ENCODE measurements around the gene ZNF850. TPM values are rescaled to one million over a fixed set of nuclear protein-coding genes. Genes with fewer than 3 reads are reported as not detected.

Gene ZNF850
- 1.6 TPM in 2 replicates for polyA plus RNA-seq (2012; rRNA removed)
- 1.5 and 1.7 TPM in 2 replicates for polyA plus RNA-seq (2012; cell fraction: cytosol; rRNA removed)
- polyA plus RNA-seq (2012; cell fraction: nucleus; rRNA removed): 1.2 and 2.2 TPM in 2 replicates

DNA sequence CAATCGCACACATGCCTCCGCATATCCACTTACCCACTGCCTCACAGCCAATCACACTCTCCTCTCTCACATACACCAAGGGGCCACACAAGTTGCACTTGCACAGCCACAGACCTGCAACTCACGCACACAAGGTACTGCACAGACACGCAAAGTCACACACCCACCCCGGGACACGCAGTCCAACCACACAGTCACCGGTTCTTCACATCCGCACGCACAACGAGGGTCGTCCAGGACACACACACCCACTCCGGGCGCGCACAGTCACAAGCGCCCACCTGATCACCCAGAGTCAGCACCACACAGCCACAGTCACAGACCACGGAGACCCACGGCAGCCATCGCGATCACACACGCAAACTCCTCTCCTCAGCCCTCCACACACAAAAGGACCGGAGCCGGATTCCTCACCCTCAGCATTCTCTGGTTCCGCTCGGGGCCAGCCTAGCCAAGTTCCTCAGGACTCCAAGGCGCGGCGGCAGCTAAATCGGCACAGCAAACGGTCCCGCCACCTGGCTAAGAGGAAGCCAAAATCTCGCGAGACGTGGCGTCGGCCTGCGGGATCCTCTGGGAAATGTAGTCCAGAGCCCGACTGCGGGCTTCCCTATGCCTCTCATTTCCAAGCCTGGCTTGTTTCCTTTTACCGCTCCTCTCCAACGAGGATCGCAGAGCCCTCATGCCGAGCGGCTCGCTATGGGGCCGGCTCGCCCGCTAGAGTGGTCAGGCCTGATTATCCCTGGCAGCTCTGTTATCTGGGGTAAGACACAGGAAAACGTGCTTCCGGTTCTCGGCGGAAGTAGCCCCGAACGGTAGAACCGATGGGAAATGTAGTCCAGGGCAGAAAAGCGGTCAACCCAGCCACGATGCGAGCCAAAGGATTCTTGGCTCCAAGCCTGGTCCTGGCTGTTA is at the start of gene ZNF850:
TSS of gene ZNF850 (minus strand) at position 497 of the 912 bp plus-strand sequence. CDS start 10,201 bp downstream, outside the sequence.
- H3K4me3 ChIP-seq (ENCODE audit: low read depth in 2 of 2, low read length in 1 of 2): peak within 1 kb of the TSS; percentile 55 to 99
- peak within 1 kb of the TSS; percentile 94 for H3K4me2 ChIP-seq
- no peaks in the 10 kb centered on the region for H3K9me2 ChIP-seq
- H3K9me3 ChIP-seq: no peaks in the 10 kb centered on the region
- peak within 1 kb of the TSS; percentile 84 for H3K9ac ChIP-seq
- peaks cover 17% of the 10 kb centered on the region for H3F3A ChIP-seq (replicated peaks; ENCODE audit: insufficient read depth)
- ChIA-PET CTCF (no interaction called here), POLR2A (interaction anchor here (0.7 to 1.3 kb wide), 4 partner anchors 25 to 199 kb away, joined by 3 to 4 read pairs (median 3); partner anchors contain the start of genes ZNF461 and ZNF529)
- H3K36me3 ChIP-seq (replicated peaks in 1 of 2; ENCODE audit: control insufficient read depth in 1 of 2, insufficient read depth in 2 of 2, low read length in 1 of 2): peaks cover 0 to 6% of the 10 kb centered on the region in 2 experiments
- H3K4me1 ChIP-seq (ENCODE audit: control insufficient read depth in 1 of 2, insufficient read depth in 2 of 2, low read depth in 1 of 2, low read length in 1 of 2): peaks cover 0 to 3% of the 10 kb centered on the region in 2 experiments; a peak in 1 of 4 replicates
- H3K27ac ChIP-seq (ENCODE audit: low read depth in 2 of 2, low read length in 1 of 2): peak within 1 kb of the TSS; percentile 79 to 96
- H3K79me2 ChIP-seq (ENCODE audit: insufficient read depth): peaks cover 44% of the 10 kb centered on the region
- H2AFZ ChIP-seq (ENCODE audit: low read depth): peak within 1 kb of the TSS; percentile 97
- no peaks in the 10 kb centered on the region for H4K20me1 ChIP-seq (ENCODE audit: insufficient read depth)
- DNase-seq: peak; percentile 91
- under 1% methylated on average over 39 of the region's 57 CpGs for WGBS (ENCODE audit: low lambda C conversion rate)
- H3K27me3 ChIP-seq (ENCODE audit: insufficient read depth): no peaks in the 10 kb centered on the region
- TF ChIP-seq SIN3A (IDR thresholded peaks at IDR 0.05; ENCODE audit: borderline replicate concordance, low read depth, low read length) (peak; percentile 94), SMC3 (IDR thresholded peaks at IDR 0.05; ENCODE audit: low read depth, low read length) (no peak), NRF1 (IDR thresholded peaks at IDR 0.05; ENCODE audit: low read depth, low read length) (no peak), FOXM1 (IDR thresholded peaks at IDR 0.05; ENCODE audit: low read depth) (no peak), MXI1 (IDR thresholded peaks at IDR 0.05; ENCODE audit: low read depth, low read length) (peak; percentile 78; the same call in 1 of the 2 replicates), USF1 (IDR thresholded peaks at IDR 0.05; ENCODE audit: borderline replicate concordance, low read depth) (no peak), POLR2AphosphoS5 (IDR thresholded peaks at IDR 0.05; ENCODE audit: low read depth, low read length) (no peak), FOSL2 (IDR thresholded peaks at IDR 0.05; ENCODE audit: borderline replicate concordance, low read depth) (no peak), NFIC (IDR thresholded peaks at IDR 0.05; ENCODE audit: borderline replicate concordance) (peak; percentile 60), FOXJ3 (CRISPR knock-in tag; IDR thresholded peaks at IDR 0.05) (no peak), JUND (IDR thresholded peaks at IDR 0.05) (no peak), TCF12 (IDR thresholded peaks at IDR 0.05) (0 out of 2 replicates have a peak, but pooled peaks have one; percentile 2), EZH2phosphoT487 (IDR thresholded peaks at IDR 0.05; ENCODE audit: borderline replicate concordance, low read depth) (no peak), GABPA (IDR thresholded peaks at IDR 0.05; ENCODE audit: low read depth) (peak; percentile 96), TEAD4 (IDR thresholded peaks at IDR 0.05; ENCODE audit: borderline replicate concordance, insufficient read depth) (no peak)
- TF ChIP-seq, protein P1, sequence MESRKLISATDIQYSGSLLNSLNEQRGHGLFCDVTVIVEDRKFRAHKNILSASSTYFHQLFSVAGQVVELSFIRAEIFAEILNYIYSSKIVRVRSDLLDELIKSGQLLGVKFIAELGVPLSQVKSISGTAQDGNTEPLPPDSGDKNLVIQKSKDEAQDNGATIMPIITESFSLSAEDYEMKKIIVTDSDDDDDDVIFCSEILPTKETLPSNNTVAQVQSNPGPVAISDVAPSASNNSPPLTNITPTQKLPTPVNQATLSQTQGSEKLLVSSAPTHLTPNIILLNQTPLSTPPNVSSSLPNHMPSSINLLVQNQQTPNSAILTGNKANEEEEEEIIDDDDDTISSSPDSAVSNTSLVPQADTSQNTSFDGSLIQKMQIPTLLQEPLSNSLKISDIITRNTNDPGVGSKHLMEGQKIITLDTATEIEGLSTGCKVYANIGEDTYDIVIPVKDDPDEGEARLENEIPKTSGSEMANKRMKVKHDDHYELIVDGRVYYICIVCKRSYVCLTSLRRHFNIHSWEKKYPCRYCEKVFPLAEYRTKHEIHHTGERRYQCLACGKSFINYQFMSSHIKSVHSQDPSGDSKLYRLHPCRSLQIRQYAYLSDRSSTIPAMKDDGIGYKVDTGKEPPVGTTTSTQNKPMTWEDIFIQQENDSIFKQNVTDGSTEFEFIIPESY (IDR thresholded peaks at IDR 0.05; ENCODE audit: borderline replicate concordance, low read depth): peak; percentile 100
- TF ChIP-seq, protein P2, sequence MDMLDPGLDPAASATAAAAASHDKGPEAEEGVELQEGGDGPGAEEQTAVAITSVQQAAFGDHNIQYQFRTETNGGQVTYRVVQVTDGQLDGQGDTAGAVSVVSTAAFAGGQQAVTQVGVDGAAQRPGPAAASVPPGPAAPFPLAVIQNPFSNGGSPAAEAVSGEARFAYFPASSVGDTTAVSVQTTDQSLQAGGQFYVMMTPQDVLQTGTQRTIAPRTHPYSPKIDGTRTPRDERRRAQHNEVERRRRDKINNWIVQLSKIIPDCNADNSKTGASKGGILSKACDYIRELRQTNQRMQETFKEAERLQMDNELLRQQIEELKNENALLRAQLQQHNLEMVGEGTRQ (IDR thresholded peaks at IDR 0.05; ENCODE audit: borderline replicate concordance, low read depth, low read length): no peak
- TF ChIP-seq, protein P3, sequence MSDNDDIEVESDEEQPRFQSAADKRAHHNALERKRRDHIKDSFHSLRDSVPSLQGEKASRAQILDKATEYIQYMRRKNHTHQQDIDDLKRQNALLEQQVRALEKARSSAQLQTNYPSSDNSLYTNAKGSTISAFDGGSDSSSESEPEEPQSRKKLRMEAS (IDR thresholded peaks at IDR 0.05; ENCODE audit: low read depth): peak; percentile 95
- TF ChIP-seq, protein P4, sequence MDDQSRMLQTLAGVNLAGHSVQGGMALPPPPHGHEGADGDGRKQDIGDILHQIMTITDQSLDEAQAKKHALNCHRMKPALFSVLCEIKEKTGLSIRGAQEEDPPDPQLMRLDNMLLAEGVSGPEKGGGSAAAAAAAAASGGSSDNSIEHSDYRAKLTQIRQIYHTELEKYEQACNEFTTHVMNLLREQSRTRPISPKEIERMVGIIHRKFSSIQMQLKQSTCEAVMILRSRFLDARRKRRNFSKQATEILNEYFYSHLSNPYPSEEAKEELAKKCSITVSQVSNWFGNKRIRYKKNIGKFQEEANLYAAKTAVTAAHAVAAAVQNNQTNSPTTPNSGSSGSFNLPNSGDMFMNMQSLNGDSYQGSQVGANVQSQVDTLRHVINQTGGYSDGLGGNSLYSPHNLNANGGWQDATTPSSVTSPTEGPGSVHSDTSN (IDR thresholded peaks at IDR 0.05): no peak
- TF ChIP-seq, protein P5, sequence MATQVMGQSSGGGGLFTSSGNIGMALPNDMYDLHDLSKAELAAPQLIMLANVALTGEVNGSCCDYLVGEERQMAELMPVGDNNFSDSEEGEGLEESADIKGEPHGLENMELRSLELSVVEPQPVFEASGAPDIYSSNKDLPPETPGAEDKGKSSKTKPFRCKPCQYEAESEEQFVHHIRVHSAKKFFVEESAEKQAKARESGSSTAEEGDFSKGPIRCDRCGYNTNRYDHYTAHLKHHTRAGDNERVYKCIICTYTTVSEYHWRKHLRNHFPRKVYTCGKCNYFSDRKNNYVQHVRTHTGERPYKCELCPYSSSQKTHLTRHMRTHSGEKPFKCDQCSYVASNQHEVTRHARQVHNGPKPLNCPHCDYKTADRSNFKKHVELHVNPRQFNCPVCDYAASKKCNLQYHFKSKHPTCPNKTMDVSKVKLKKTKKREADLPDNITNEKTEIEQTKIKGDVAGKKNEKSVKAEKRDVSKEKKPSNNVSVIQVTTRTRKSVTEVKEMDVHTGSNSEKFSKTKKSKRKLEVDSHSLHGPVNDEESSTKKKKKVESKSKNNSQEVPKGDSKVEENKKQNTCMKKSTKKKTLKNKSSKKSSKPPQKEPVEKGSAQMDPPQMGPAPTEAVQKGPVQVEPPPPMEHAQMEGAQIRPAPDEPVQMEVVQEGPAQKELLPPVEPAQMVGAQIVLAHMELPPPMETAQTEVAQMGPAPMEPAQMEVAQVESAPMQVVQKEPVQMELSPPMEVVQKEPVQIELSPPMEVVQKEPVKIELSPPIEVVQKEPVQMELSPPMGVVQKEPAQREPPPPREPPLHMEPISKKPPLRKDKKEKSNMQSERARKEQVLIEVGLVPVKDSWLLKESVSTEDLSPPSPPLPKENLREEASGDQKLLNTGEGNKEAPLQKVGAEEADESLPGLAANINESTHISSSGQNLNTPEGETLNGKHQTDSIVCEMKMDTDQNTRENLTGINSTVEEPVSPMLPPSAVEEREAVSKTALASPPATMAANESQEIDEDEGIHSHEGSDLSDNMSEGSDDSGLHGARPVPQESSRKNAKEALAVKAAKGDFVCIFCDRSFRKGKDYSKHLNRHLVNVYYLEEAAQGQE (IDR thresholded peaks at IDR 0.05; ENCODE audit: low read depth, low read length): no peak
- TF ChIP-seq, protein P6, sequence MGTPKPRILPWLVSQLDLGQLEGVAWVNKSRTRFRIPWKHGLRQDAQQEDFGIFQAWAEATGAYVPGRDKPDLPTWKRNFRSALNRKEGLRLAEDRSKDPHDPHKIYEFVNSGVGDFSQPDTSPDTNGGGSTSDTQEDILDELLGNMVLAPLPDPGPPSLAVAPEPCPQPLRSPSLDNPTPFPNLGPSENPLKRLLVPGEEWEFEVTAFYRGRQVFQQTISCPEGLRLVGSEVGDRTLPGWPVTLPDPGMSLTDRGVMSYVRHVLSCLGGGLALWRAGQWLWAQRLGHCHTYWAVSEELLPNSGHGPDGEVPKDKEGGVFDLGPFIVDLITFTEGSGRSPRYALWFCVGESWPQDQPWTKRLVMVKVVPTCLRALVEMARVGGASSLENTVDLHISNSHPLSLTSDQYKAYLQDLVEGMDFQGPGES (IDR thresholded peaks at IDR 0.05; ENCODE audit: low read depth, low read length): no peak

All from SK-N-SH (cell line).